LNCAP (cell line): Measurements from ENCODE around the gene CAMTA1.
A peak's percentile ranks its signal among the peaks of the same experiment; 100 is the strongest.

ENCODE experiments used
- CTCF ChIP-seq: fragments of 450-650 bp; IDR thresholded peaks from 2 replicates; pipeline ENCODE4 v1.5.1; 2017; ENCODE audit warnings: mild to moderate bottlenecking

CAMTA1 gene

GRCh38 chr1:6988796-6989195 is 203.5 kb downstream of the CAMTA1 start:
- no peak for TF ChIP-seq CTCF

GRCh38 chr1:6989212-6990159 is 204.2 kb downstream of the CAMTA1 start:
- no peak for TF ChIP-seq CTCF

GRCh38 chr1:6991266-6991665 is 206.0 kb downstream of the CAMTA1 start:
- no peak for TF ChIP-seq CTCF

- no peak for TF ChIP-seq CTCF
These were observed 210.5 kb downstream of the CAMTA1 start for GRCh38 chr1:6995789-6996188.

- TF ChIP-seq CTCF = no peak
These were observed 211.1 kb downstream of the CAMTA1 start for GRCh38 chr1:6996371-6996770.

- no peak for TF ChIP-seq CTCF
These were observed 211.6 kb downstream of the CAMTA1 start for GRCh38 chr1:6996866-6997265.

- peak; percentile 69 for TF ChIP-seq CTCF
These were observed 213.0 kb downstream of the CAMTA1 start for GRCh38 chr1:6998267-6998666.
